ENCODE measurements around the gene TCF7L2.

- no peak for TF ChIP-seq CTCF (conservative IDR thresholded peaks at IDR 0.05)
- no peak for TF ChIP-seq ZFX (IDR thresholded peaks at IDR 0.05)
Measured at GRCh38 chr10:113160641-113161040, 210.6 kb downstream of the TCF7L2 start.
